Left ventricle myocardium inferior (tissue), 1 donor: ENCODE results near the gene TEDC2. TPM values are rescaled to one million over a fixed set of nuclear protein-coding genes. Genes with fewer than 3 reads are reported as not detected.

Experiments
- DNase-seq: peaks from one replicate; pipeline ENCODE4 v3.0.0-alpha.2; 2020
- H3K27ac ChIP-seq: fragments of 200-600 bp; replicated peaks from 2 replicates; pipeline ENCODE4 v1.8.0; 2021
- H3K27me3 ChIP-seq: fragments of 200-600 bp; 2 replicates; pipeline ENCODE4 v1.8.0; 2021; ENCODE audit warnings: low read depth
- H3K36me3 ChIP-seq: fragments of 200-600 bp; 2 replicates; pipeline ENCODE4 v1.8.0; 2021
- H3K4me1 ChIP-seq: fragments of 200-600 bp; 2 replicates; pipeline ENCODE4 v1.8.0; 2021
- H3K4me3 ChIP-seq: fragments of 200-600 bp; 2 replicates; pipeline ENCODE4 v1.8.0; 2021; ENCODE audit warnings: mild to moderate bottlenecking, moderate library complexity
- H3K9me3 ChIP-seq: fragments of 200-600 bp; replicated peaks from 2 replicates; pipeline ENCODE4 v1.8.0; 2021
- CTCF ChIP-seq: fragments of 200-600 bp; IDR thresholded peaks from 2 replicates; pipeline ENCODE4 v1.8.0; 2021; ENCODE audit warnings: antibody characterized with exemption, mild to moderate bottlenecking, borderline replicate concordance
- intact Hi-C: fragments of 100-400 bp; cut with micrococcal nuclease; formaldehyde crosslinking; loops from one replicate; pipeline ENCODE4 v1.11.0; 2022
- total RNA-seq: library from RNA; stranded (reverse); fragmentation: NEBNext Ultra II Directional; extraction: Animal tissue kit (Norgen Biotek cat#: 25700); gene quantifications from one replicate; pipeline ENCODE4 v1.2.1, GENCODE V29; 2021
- donor health status: DM: no; HTN: yes; CAD: no; lungs with severe emphysema.

The TEDC2 gene
- total RNA-seq, 1 donor from 2014 or later = 1.3 TPM

- TF ChIP-seq CTCF = no peak
- peaks cover 11% of the 10 kb centered on the region for H3K4me1 ChIP-seq
- H3K9me3 ChIP-seq = no peaks in the 10 kb centered on the region
- intact Hi-C loops = no loop called here
- H3K27ac ChIP-seq = no peak overlapping the region
- H3K27me3 ChIP-seq = no peaks in the 10 kb centered on the region
- DNase-seq = no peak
- H3K36me3 ChIP-seq = peaks cover 10% of the 10 kb centered on the region
- no peak overlapping the region for H3K4me3 ChIP-seq
These were observed 32.4 kb downstream of the TEDC2 start for GRCh38 chr16:2492292-2492691.

GRCh38 chr16:2493605-2494004 lies 33.7 kb downstream of the TEDC2 start:
- Histone ChIP-seq H3K36me3 (peaks cover 10% of the 10 kb centered on the region), H3K27me3 (no peaks in the 10 kb centered on the region), H3K4me3 (no peak overlapping the region), H3K9me3 (no peaks in the 10 kb centered on the region), H3K27ac (no peak overlapping the region), H3K4me1 (peaks cover 21% of the 10 kb centered on the region)
- no peak for TF ChIP-seq CTCF
- intact Hi-C loops = no loop called here
- DNase-seq = no peak

DNA sequence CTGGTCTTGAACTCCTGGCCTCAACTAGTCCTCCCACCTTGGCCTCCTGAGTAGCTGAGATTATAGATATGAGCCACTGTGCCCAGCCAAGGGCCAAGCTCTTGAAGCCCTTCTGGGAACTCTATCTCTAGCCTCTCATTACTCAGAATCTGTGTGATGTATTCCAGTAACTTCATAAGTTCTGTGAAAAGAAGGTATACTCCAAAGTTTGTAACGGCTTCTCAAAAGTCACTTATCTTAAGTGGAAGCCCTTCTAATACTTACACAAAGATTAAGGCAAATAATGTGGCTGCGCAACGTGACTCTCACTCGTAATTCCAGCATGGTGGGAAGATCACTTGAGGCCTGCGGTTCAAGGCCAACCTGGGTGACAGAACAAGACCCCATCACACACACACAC lies 34.7 kb downstream of the TEDC2 start:
- no peak for TF ChIP-seq CTCF
- no peaks in the 10 kb centered on the region for H3K27me3 ChIP-seq
- no peaks in the 10 kb centered on the region for H3K9me3 ChIP-seq
- H3K4me3 ChIP-seq = no peak overlapping the region
- H3K4me1 ChIP-seq = peaks cover 31% of the 10 kb centered on the region
- peaks cover 10% of the 10 kb centered on the region for H3K36me3 ChIP-seq
- DNase-seq = no peak
- intact Hi-C loops = no loop called here
- no peak overlapping the region for H3K27ac ChIP-seq

DNA sequence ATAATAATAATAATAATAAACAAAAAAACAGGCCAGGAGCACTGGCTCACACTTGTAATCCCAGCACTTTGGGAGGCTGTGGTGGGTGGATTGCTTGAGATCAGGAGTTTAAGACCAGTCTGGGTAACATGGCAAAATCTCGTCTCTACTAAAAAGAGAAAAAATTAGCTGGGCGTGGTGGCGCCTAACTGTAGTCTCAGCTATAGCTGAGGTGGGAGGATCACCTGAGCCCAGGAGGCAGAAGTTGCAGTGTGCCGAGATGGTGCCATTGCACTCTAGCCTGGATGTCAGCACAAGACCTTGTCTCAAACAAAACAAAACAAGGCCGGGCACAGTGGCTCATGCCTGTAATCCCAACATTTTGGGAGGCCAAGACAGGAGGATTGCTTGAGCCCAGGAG lies 35.1 kb downstream of the TEDC2 start:
- H3K4me1 ChIP-seq = peaks cover 35% of the 10 kb centered on the region
- no peak overlapping the region for H3K4me3 ChIP-seq
- H3K9me3 ChIP-seq = no peaks in the 10 kb centered on the region
- TF ChIP-seq CTCF = no peak
- H3K27me3 ChIP-seq = no peaks in the 10 kb centered on the region
- intact Hi-C loops = no loop called here
- H3K36me3 ChIP-seq = peaks cover 10% of the 10 kb centered on the region
- no peak overlapping the region for H3K27ac ChIP-seq
- no peak for DNase-seq

- H3K4me1 ChIP-seq = peaks cover 41% of the 10 kb centered on the region
- TF ChIP-seq CTCF = no peak
- peak overlapping the region; percentile 84 for H3K27ac ChIP-seq
- H3K9me3 ChIP-seq = no peaks in the 10 kb centered on the region
- H3K27me3 ChIP-seq = no peaks in the 10 kb centered on the region
- peak overlapping the region; percentile 30 for H3K4me3 ChIP-seq
- intact Hi-C loops = no loop called here
- peaks cover 7% of the 10 kb centered on the region for H3K36me3 ChIP-seq
- DNase-seq = no peak
These were observed 36.6 kb downstream of the TEDC2 start for GRCh38 chr16:2496223-2497115.
